Kidney (tissue), 14 donors: ENCODE results near the gene PPM1N. TPM values are rescaled to one million over a fixed set of nuclear protein-coding genes. Genes with fewer than 3 reads are reported as not detected.
A peak's percentile ranks its signal among the peaks of the same experiment; 100 is the strongest.

Experiments
- DNase-seq, 5 donors: peaks; one replicate each; pipeline ENCODE4 v3.0.0-alpha.2; 2013 to 2020
- FAIRE-seq: peaks from 2 replicates; lab custom pipeline; 2012; peaks lifted over from hg19 to GRCh38; lab: Jason Lieb, UNC
- H3K27ac ChIP-seq, 2 donors: one replicate each; pipeline ENCODE4 v1.7.0; 2013; ENCODE audit warnings: low read depth in 2 of 2, low read length in 2 of 2, inconsistent platforms in 1 of 2
- H3K27me3 ChIP-seq: one replicate; pipeline ENCODE4 v1.7.1; 2013; ENCODE audit warnings: low read length, inconsistent platforms; ENCODE audit not compliant: control insufficient read depth, insufficient read depth
- H3K36me3 ChIP-seq, 3 donors: one replicate each; pipeline versions ENCODE4 v1.7.0 to v1.7.1; 2013; ENCODE audit warnings: low read length in 3 of 3, control low read depth in 1 of 3, inconsistent platforms in 1 of 3; ENCODE audit not compliant: insufficient read depth in 3 of 3, control insufficient read depth in 2 of 3
- H3K4me1 ChIP-seq, 3 donors: one replicate each; pipeline versions ENCODE4 v1.7.0 to v1.7.1; 2013; ENCODE audit warnings: low read length in 3 of 3, inconsistent platforms in 1 of 3, low read depth in 1 of 3; ENCODE audit not compliant: control insufficient read depth in 2 of 3, insufficient read depth in 2 of 3
- H3K4me3 ChIP-seq, 3 donors: one replicate each; pipeline versions ENCODE4 v1.7.0 to v1.8.1; 2013; ENCODE audit warnings: low read length in 3 of 3, control low read depth in 1 of 3, inconsistent platforms in 1 of 3
- H3K9ac ChIP-seq, 3 donors: one replicate each; pipeline versions ENCODE4 v1.7.0 to v1.7.1; 2013; ENCODE audit warnings: low read length in 3 of 3, control low read depth in 1 of 3, inconsistent platforms in 1 of 3
- H3K9me3 ChIP-seq, 3 donors: one replicate each; pipeline versions ENCODE4 v1.7.0 to v1.7.1; 2013; ENCODE audit warnings: low read length in 3 of 3, control low read depth in 1 of 3, inconsistent platforms in 1 of 3; ENCODE audit not compliant: control insufficient read depth in 2 of 3, insufficient read depth in 1 of 3
- intact Hi-C: fragments of 100-400 bp; cut with DNase I; formaldehyde crosslinking; loops from one replicate; pipeline ENCODE4 v1.11.1; 2022
- polyA plus RNA-seq: library from polyadenylated mRNA; stranded (reverse); fragments of 350-450 nt; fragmentation: Illumina TruSeq; extraction: RNeasy Lipid Tissue Mini Kit (QIAGEN cat#74804); gene quantifications from one replicate; pipeline ENCODE4 v1.2.3, GENCODE V29; 2014; ENCODE audit warnings: low read depth, low replicate concordance; ENCODE audit not compliant: insufficient read depth
- total RNA-seq: library from RNA; stranded (reverse); fragmentation: NEBNext Ultra II Directional; extraction: Animal tissue kit (Norgen Biotek cat#: 25700); gene quantifications from one replicate; pipeline ENCODE4 v1.2.1, GENCODE V29; 2021
- TF ChIP-seq, protein P1 (sequence below): IDR thresholded peaks from 3 replicates; pipeline ENCODE4 v1.5.1; 2012; ENCODE audit warnings: mild to moderate bottlenecking, moderate library complexity, borderline replicate concordance; ENCODE audit not compliant: insufficient read depth; ENCODE audit errors: extremely low read depth
- donor health status: control.
- donor health status: control.
- donor health status: control.
- donor health status: control.
- donor health status: control.
- donor health status: DM: yes; HTN: yes; CAD: no.
- donor health status: Normal renal cell carcinoma (clear cell type).

The PPM1N gene
- total and polyA plus RNA-seq, 2 donors from 2014 or later, result 0.69 to 2.2 TPM

DNA sequence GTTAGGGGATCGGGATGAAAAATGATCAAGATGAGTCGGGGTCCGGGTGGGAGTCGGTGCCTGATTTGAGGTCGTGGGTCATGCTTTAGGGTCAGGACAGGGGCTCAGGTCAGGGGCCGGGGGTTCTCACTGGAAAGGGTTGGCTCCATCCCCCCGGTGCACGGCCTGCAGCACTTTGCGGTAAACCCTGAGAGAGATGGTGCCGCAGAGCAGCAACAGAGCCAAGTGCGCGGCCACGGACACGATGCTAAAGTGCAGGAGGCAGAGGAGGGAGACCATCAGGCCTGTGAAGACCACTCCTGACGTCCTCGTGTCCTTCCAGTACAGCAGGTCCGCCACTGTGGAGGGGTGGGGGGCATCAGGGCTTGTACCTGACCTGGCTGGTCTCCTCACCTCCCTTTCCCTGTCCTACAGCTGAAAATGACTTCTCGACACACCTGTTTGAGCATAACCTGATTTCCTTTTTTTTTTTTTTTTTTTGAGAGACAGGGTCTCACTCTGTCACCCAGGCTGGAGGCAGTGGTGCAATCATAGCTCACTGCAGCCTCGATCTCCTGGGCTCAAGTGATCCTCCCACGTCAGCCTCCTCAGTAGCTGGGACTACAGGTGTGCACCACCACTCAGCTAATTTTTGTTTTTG lies 8.9 kb upstream of the PPM1N start:
- FAIRE-seq (no peak), DNase-seq (no peak)
- H3K4me3 ChIP-seq, result no peak overlapping the region
- H3K4me1 ChIP-seq, result no peaks in the 10 kb centered on the region
- H3K27ac ChIP-seq, result no peak overlapping the region
- intact Hi-C loops, result no loop called here
- no peaks in the 10 kb centered on the region for H3K9me3 ChIP-seq
- H3K9ac ChIP-seq, result no peak overlapping the region
- no peaks in the 10 kb centered on the region for H3K27me3 ChIP-seq
- H3K36me3 ChIP-seq, result no peaks in the 10 kb centered on the region
- TF ChIP-seq, protein P1, sequence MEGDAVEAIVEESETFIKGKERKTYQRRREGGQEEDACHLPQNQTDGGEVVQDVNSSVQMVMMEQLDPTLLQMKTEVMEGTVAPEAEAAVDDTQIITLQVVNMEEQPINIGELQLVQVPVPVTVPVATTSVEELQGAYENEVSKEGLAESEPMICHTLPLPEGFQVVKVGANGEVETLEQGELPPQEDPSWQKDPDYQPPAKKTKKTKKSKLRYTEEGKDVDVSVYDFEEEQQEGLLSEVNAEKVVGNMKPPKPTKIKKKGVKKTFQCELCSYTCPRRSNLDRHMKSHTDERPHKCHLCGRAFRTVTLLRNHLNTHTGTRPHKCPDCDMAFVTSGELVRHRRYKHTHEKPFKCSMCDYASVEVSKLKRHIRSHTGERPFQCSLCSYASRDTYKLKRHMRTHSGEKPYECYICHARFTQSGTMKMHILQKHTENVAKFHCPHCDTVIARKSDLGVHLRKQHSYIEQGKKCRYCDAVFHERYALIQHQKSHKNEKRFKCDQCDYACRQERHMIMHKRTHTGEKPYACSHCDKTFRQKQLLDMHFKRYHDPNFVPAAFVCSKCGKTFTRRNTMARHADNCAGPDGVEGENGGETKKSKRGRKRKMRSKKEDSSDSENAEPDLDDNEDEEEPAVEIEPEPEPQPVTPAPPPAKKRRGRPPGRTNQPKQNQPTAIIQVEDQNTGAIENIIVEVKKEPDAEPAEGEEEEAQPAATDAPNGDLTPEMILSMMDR, result no peak

DNA sequence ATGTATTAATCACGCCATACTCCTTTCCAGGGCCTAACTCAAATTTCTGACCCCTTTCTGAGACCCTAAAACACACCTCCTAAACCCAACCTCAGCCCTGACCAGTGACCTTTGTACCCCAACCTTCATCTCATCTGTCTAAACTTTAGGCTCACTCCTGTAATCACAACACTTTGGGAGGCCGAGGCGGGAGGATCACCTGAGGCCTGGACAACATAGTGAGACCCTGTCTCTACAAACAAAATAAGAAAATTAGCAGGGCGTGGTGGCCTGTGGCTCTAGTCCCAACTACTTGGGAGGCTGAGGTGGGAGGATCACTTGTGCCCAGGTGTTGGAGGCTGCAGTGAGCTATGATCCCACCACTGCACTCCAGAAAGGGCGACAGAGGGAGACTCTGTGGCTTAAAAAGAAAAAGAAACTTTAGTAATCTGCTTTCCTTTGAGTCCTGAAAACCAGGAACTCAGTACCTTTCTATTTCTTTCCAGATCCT lies 6.1 kb upstream of the PPM1N start:
- TF ChIP-seq, protein P1, result no peak
- H3K4me3 ChIP-seq, result peak overlapping the region in 1 of 3 donors; percentile 64
- intact Hi-C loops, result no loop called here
- H3K4me1 ChIP-seq, result peaks cover 0 to 9% (median 0%) of the 10 kb centered on the region in 3 donors
- no peaks in the 10 kb centered on the region for H3K9me3 ChIP-seq
- H3K27ac ChIP-seq, result no peak overlapping the region
- H3K9ac ChIP-seq, result no peak overlapping the region
- no peak for FAIRE-seq
- no peak for DNase-seq
- peaks cover 3% of the 10 kb centered on the region for H3K27me3 ChIP-seq
- no peaks in the 10 kb centered on the region for H3K36me3 ChIP-seq

DNA sequence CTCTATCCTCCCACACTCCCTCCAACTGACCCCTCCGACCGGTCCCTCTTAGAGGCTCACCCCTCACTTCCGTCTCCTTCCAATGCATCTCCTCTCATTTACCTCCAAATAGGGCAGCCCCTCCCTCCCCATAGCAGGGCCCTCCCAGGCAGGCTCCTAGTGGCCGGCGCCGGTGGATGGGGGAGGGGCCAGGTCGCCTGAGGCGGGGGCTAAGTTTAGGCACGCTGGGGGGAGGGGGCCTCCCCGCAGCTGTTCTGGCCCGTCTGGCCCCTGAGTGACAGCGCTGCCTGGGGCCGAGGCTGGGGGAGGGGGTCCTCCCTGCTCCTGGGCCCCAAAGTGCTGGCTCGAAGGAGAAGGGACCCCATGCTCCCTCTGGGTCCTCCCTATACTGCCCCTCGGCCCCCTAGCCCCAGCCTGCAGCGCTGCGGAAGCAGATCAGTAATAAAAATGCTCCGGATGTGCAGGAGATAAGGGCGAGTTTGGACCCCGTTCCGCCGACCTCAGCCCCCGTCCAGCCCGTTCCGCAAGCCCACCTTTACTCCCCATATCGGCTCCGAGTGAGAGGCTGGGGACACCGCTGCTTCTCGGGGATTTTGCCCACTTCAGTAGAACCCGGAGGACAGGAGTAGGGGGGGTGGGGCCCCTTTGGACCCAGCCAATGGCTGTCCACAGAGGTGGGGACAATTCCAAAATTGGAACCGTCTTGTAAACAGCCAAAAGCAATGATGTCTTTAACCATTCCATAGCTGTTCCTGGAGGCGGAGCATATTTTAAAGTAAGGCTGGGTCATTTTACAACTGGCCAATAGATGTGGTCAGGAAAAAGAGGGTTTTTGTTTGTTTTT lies 5.4 kb upstream of the PPM1N start:
- intact Hi-C loops, result no loop called here
- TF ChIP-seq, protein P1, result no peak
- Histone ChIP-seq H3K9me3 (no peaks in the 10 kb centered on the region), H3K27me3 (peaks cover 4% of the 10 kb centered on the region), H3K4me3 (peak overlapping the region; percentile 47 to 64 (median 53)), H3K9ac (peak overlapping the region in 1 of 3 donors; percentile 16), H3K36me3 (no peaks in the 10 kb centered on the region), H3K27ac (no peak overlapping the region), H3K4me1 (peaks cover 0 to 9% (median 0%) of the 10 kb centered on the region in 3 donors)
- DNase-seq, result peak in 4 of 5 donors; percentile 58 to 85 (median 68)
- no peak for FAIRE-seq
